Upper lobe of left lung (tissue), 4 donors: ENCODE measurements around the gene EMD.

Source experiments
- EP300 ChIP-seq, 4 donors: sonication (generic); formaldehyde crosslinking; IDR thresholded peaks; one replicate each; pipeline ENCODE4 v1.5.1; 2017; ENCODE audit warnings: antibody characterized with exemption in 4 of 4, control low read depth in 2 of 4
- TF ChIP-seq, protein P1 (sequence below), 6 experiments: fragments of 450-650 bp in 4 of 6; fragments of 200-600 bp in 2 of 6; sonication (generic) in 2 of 6; IDR thresholded peaks; one replicate each; pipeline ENCODE4 v1.5.1; 2016 to 2019; ENCODE audit warnings: antibody characterized with exemption in 6 of 6

DNA sequence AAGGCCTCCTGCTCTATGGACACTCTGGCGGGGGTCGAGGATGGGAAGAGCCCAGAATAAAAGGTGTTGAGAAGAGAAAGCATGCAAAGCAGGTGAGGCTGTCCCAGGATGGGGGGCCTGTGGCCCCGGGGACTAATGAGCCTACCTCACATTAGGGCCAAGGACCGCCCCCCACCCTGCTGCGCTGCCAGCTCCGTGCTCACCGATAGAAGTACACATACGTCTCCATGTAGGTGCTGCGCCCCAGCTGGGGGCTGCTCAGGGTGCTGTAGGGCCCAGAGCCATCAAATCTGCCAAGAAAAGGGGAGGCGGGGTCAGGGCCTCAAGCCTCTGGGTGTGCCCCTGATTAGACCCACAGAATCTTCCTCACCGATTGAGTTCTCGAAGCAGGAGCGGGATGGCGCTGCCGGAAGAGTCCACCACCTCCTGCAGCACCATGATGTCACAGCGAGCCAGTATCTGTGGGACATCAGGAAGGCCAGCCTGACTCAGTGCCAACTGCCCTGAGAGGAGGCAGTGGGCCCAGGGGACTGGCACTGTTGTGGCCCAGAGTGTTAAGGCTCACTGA, 25.6 kb downstream of the EMD start:
- TF ChIP-seq, protein P1, sequence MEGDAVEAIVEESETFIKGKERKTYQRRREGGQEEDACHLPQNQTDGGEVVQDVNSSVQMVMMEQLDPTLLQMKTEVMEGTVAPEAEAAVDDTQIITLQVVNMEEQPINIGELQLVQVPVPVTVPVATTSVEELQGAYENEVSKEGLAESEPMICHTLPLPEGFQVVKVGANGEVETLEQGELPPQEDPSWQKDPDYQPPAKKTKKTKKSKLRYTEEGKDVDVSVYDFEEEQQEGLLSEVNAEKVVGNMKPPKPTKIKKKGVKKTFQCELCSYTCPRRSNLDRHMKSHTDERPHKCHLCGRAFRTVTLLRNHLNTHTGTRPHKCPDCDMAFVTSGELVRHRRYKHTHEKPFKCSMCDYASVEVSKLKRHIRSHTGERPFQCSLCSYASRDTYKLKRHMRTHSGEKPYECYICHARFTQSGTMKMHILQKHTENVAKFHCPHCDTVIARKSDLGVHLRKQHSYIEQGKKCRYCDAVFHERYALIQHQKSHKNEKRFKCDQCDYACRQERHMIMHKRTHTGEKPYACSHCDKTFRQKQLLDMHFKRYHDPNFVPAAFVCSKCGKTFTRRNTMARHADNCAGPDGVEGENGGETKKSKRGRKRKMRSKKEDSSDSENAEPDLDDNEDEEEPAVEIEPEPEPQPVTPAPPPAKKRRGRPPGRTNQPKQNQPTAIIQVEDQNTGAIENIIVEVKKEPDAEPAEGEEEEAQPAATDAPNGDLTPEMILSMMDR (IDR thresholded peaks at IDR 0.05) = no peak
- TF ChIP-seq EP300 (IDR thresholded peaks at IDR 0.05) = no peak
